Measurements from ENCODE around the gene RHOBTB3. TPM values are rescaled to one million over a fixed set of nuclear protein-coding genes. Genes with fewer than 3 reads are reported as not detected.

Gene RHOBTB3, protein sequence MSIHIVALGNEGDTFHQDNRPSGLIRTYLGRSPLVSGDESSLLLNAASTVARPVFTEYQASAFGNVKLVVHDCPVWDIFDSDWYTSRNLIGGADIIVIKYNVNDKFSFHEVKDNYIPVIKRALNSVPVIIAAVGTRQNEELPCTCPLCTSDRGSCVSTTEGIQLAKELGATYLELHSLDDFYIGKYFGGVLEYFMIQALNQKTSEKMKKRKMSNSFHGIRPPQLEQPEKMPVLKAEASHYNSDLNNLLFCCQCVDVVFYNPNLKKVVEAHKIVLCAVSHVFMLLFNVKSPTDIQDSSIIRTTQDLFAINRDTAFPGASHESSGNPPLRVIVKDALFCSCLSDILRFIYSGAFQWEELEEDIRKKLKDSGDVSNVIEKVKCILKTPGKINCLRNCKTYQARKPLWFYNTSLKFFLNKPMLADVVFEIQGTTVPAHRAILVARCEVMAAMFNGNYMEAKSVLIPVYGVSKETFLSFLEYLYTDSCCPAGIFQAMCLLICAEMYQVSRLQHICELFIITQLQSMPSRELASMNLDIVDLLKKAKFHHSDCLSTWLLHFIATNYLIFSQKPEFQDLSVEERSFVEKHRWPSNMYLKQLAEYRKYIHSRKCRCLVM
- total RNA-seq = 10 to 100 TPM; 56.5 to 85.2 (median 60.4) TPM
- long read RNA-seq, donor 1, full-length matches to known transcripts = 15 of 45 reads
- long read RNA-seq, donor 1, partial matches to known transcripts = 18 of 45 reads
- long read RNA-seq, donor 1, other reads (novel, unspliced or antisense) = 12 of 45 reads
- long read RNA-seq, donor 2, full-length matches to known transcripts = 2 of 13 reads
- long read RNA-seq, donor 2, partial matches to known transcripts = 9 of 13 reads
- long read RNA-seq, donor 2, other reads (novel, unspliced or antisense) = 2 of 13 reads

DNA sequence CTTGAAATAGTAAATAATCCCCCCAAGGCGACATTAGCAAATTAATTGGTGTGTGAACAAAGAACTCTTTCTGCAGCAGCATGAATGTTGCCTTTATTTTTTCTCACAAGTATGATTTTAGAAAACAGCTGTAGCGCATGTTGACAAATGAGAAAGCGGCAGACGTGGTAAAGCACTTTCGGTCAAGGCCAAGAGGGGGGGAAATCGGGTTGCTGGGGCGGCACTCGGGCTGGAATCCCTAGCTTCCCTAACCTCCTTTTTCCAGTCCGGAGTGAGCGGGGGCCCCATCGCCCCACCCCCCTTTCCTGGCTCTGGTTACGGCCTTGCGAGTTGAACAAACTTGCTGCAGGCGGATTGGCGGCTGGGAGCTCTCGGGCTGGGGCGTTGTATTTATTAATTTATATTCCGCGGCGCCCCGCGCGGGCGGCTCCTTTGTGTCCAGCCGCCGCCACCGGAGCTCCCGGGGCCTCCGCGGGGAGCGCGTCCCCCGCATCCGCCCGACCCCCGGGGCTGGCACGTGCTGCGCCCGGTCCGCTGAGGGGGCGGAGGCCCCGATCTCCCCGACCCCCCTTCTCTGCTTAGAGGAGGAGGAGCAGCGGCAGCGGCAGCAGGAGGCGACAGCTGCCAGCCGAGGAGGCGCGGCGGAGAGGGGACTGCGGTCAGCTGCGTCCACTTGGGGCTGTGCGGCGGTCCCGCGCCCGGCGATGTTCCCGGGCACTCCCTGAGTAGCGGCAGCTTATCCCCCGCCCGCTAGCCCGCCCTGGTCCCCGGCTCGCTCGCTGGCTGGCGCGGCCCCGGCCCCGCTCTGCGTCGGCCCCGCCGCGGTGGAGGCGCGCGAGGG is at the start of gene RHOBTB3:
RHOBTB3 (plus strand) TSS at position 607 of the 841 bp plus-strand sequence. CDS start 347 bp downstream, outside the sequence.
- Histone ChIP-seq H3K4me1 (ENCODE audit: low read depth) (peaks cover 23% of the 10 kb centered on the region), H3K9me3 (no peaks in the 10 kb centered on the region), H3K36me3 (ENCODE audit: low read depth) (no peaks in the 10 kb centered on the region), H3K4me3 (peak within 1 kb of the TSS; percentile 84)
- DNase-seq = peak; percentile 88 to 92 (median 90)
- intact Hi-C loops (cut with DNase I, micrococcal nuclease) = loop anchor here (5.0 to 10.0 kb wide), 2 partner anchors 66 to 84 kb away; partner anchors contain the start of gene RFESD (in 1 of the 2)
- ATAC-seq = peak; percentile 74
- TF ChIP-seq, protein P1, sequence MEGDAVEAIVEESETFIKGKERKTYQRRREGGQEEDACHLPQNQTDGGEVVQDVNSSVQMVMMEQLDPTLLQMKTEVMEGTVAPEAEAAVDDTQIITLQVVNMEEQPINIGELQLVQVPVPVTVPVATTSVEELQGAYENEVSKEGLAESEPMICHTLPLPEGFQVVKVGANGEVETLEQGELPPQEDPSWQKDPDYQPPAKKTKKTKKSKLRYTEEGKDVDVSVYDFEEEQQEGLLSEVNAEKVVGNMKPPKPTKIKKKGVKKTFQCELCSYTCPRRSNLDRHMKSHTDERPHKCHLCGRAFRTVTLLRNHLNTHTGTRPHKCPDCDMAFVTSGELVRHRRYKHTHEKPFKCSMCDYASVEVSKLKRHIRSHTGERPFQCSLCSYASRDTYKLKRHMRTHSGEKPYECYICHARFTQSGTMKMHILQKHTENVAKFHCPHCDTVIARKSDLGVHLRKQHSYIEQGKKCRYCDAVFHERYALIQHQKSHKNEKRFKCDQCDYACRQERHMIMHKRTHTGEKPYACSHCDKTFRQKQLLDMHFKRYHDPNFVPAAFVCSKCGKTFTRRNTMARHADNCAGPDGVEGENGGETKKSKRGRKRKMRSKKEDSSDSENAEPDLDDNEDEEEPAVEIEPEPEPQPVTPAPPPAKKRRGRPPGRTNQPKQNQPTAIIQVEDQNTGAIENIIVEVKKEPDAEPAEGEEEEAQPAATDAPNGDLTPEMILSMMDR (IDR thresholded peaks at IDR 0.05) = no peak

DNA sequence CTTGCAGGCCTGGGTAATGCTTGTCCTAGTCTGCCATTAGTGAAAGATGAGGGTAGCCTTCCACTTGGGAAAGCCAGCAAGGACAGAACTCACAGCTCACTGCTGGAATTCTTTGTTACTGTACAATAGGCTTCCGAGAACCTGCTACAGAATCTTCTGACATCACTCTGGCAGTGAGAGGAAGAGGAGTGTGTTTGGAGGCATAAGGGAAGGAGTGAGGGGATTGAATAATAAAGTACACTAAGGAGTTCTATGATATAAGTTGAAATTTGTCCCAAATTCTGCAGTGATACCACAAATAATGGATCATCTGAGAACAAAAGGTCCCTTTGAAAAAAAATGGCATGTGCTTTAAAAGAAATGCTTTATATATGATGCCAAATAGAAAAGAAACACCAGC is 48.2 kb upstream of the RHOBTB3 start, which contains the start of gene SPATA9:
SPATA9 (minus strand) TSS at position 101 of the 400 bp plus-strand sequence. CDS start 137 bp downstream, outside the sequence.
- H3K4me3 ChIP-seq = no peak within 1 kb of the TSS
- TF ChIP-seq, protein P1 (IDR thresholded peaks at IDR 0.05) = no peak
- DNase-seq = no peak
- H3K36me3 ChIP-seq (ENCODE audit: low read depth) = no peaks in the 10 kb centered on the region
- no peaks in the 10 kb centered on the region for H3K9me3 ChIP-seq
- no peak for ATAC-seq
- no peaks in the 10 kb centered on the region for H3K4me1 ChIP-seq (ENCODE audit: low read depth)
- intact Hi-C loops (cut with DNase I, micrococcal nuclease) = no loop called here

DNA sequence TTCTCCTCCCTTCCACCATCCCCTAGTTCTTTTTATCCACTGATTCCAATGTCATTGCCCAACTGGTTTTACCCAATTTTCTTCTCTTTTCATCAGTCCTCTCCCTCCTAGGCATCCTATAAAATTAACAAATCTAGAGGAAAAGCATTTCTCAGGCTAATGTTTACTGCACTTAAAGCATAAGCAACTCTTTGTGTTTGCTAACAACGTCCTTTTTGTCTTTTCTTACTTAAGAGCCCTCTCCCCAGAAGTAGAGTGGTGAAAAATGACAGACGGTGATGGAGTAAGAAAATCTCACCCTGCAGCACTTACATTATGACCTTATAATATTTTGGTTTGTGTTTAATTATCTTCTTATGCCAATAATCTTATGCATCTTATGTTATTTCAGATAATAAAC is 46.8 kb upstream of the RHOBTB3 start:
- H3K4me3 ChIP-seq = no peak overlapping the region
- H3K9me3 ChIP-seq = no peaks in the 10 kb centered on the region
- TF ChIP-seq, protein P1 (IDR thresholded peaks at IDR 0.05) = no peak
- ATAC-seq (no peak), DNase-seq (no peak)
- H3K4me1 ChIP-seq (ENCODE audit: low read depth) = no peaks in the 10 kb centered on the region
- intact Hi-C loops (cut with DNase I, micrococcal nuclease) = no loop called here
- no peaks in the 10 kb centered on the region for H3K36me3 ChIP-seq (ENCODE audit: low read depth)

DNA sequence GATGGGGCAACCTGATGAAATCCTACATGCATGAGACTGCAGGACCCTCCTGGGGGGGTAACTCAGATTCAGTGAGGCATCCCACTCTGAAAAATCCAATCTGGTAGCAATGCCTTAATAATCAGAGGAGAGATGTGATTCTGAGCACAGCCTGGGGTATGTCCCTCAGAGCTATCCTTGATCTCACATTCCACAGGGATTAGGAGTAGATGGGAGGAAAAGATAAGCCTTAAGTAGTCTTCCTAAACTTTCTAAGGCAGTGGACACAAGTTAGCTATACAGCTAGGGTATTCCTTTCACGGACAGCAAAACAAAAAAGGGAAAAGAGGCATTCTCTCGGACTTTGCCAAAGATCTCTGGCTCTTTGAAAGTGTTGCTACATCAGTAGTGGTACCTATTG is 44.5 kb upstream of the RHOBTB3 start:
- ATAC-seq (no peak), DNase-seq (no peak)
- H3K9me3 ChIP-seq = no peaks in the 10 kb centered on the region
- TF ChIP-seq, protein P1 (IDR thresholded peaks at IDR 0.05) = no peak
- H3K4me1 ChIP-seq (ENCODE audit: low read depth) = no peaks in the 10 kb centered on the region
- intact Hi-C loops (cut with DNase I, micrococcal nuclease) = no loop called here
- H3K4me3 ChIP-seq = no peak overlapping the region
- no peaks in the 10 kb centered on the region for H3K36me3 ChIP-seq (ENCODE audit: low read depth)

DNA sequence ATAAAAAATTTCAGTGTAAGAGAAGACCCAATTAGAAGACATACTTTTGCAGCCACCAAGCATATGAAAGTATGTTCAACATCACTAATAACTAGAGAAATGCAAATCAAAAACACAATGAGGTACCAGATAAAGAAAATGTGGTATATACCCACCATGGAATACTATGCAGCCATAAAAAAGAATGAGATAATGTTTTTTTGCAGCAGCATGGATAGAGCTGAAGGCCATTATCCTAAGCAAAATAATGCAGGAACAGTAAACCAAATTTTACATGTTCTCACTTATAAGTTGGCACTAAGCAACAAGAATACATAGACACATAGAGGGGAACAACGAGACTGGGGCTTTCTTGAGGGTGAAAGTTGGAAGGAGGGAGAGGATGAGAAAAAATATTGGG is 41.5 kb upstream of the RHOBTB3 start:
- TF ChIP-seq, protein P1 (IDR thresholded peaks at IDR 0.05) = no peak
- no peak for DNase-seq
- Histone ChIP-seq H3K4me1 (ENCODE audit: low read depth) (no peaks in the 10 kb centered on the region), H3K36me3 (ENCODE audit: low read depth) (no peaks in the 10 kb centered on the region), H3K9me3 (no peaks in the 10 kb centered on the region), H3K4me3 (no peak overlapping the region)
- intact Hi-C loops (cut with DNase I, micrococcal nuclease) = no loop called here
- no peak for ATAC-seq

All from mucosa of descending colon (tissue), 3 donors.